SK-N-SH (cell line): ENCODE data around the gene REC114. TPM values are rescaled to one million over a fixed set of nuclear protein-coding genes. Genes with fewer than 3 reads are reported as not detected.

Source experiments
- CTCF ChIA-PET: fragments of 300-600, 350-600 bp; formaldehyde crosslinking; extraction: SDS; loops from one replicate; lab custom pipeline; 2021; lab: Yijun Ruan, JAX
- POLR2A ChIA-PET: fragments of 350-600 bp; sonication (Branson Sonifier 250); formaldehyde crosslinking; extraction: SDS; loops from one replicate; lab custom pipeline; 2020; ENCODE audit warnings: antibody characterized with exemption, inconsistent platforms; lab: Yijun Ruan, JAX
- DNase-seq: peaks from one replicate; pipeline ENCODE4 v3.0.0; 2012
- H2AFZ ChIP-seq: fragments of 200-600 bp; sonication (generic); 2 replicates; pipeline ENCODE4 v1.8.1; 2016; ENCODE audit warnings: antibody characterized with exemption, mild to moderate bottlenecking, low read depth
- H3F3A ChIP-seq: fragments of 200-600 bp; sonication (generic); replicated peaks from 2 replicates; pipeline ENCODE3; 2016; ENCODE audit warnings: antibody characterized with exemption, mild to moderate bottlenecking; ENCODE audit not compliant: insufficient read depth
- H3K27ac ChIP-seq, 2 experiments: fragments of 200-500 bp in 1 of 2; fragments of 200-600 bp in 1 of 2; sonication (Bioruptor generic) in 1 of 2; sonication (generic), shearing (Covaris generic) in 1 of 2; 2 replicates each; pipeline versions ENCODE4 v1.5.1 to v1.6.1; 2014 to 2016; ENCODE audit warnings: low read depth in 2 of 2, inconsistent platforms in 1 of 2, low read length in 1 of 2, mild to moderate bottlenecking in 1 of 2, mixed read lengths in 1 of 2
- H3K27me3 ChIP-seq: fragments of 200-600 bp; sonication (generic), shearing (Covaris generic); 2 replicates; pipeline ENCODE4 v1.6.1; 2016; ENCODE audit warnings: mixed run types; ENCODE audit not compliant: insufficient read depth
- H3K36me3 ChIP-seq, 2 experiments: fragments of 200-500 bp in 1 of 2; fragments of 200-600 bp in 1 of 2; sonication (Bioruptor generic) in 1 of 2; sonication (generic) in 1 of 2; replicated peaks in 1 of 2; 2 replicates each; pipeline versions ENCODE3 to v1.5.1; 2014 to 2016; ENCODE audit warnings: low read length in 1 of 2, mild to moderate bottlenecking in 1 of 2; ENCODE audit not compliant: insufficient read depth in 2 of 2, control insufficient read depth in 1 of 2
- H3K4me1 ChIP-seq, 2 experiments: fragments of 200-500 bp in 1 of 2; fragments of 200-600 bp in 1 of 2; sonication (Bioruptor generic) in 1 of 2; sonication (generic), shearing (Covaris generic) in 1 of 2; 2 replicates each; pipeline versions ENCODE4 v1.5.1 to v1.6.1; 2014 to 2016; ENCODE audit warnings: low read depth in 1 of 2, low read length in 1 of 2, mixed run types in 1 of 2; ENCODE audit not compliant: insufficient read depth in 2 of 2, control insufficient read depth in 1 of 2
- H3K4me2 ChIP-seq: fragments of 200-600 bp; sonication (generic), shearing (Covaris generic); 2 replicates; pipeline ENCODE4 v1.6.1; 2017; ENCODE audit warnings: mixed run types
- H3K4me3 ChIP-seq, 2 experiments: fragments of 200-500 bp in 1 of 2; fragments of 200-600 bp in 1 of 2; sonication (Bioruptor generic) in 1 of 2; sonication (generic), shearing (Covaris generic) in 1 of 2; 2 replicates each; pipeline versions ENCODE4 v1.5.1 to v1.8.1; 2014 to 2016; ENCODE audit warnings: low read depth in 2 of 2, inconsistent platforms in 1 of 2, low read length in 1 of 2, mild to moderate bottlenecking in 1 of 2, mixed read lengths in 1 of 2, moderate library complexity in 1 of 2
- H3K79me2 ChIP-seq: fragments of 200-600 bp; sonication (generic); 2 replicates; pipeline ENCODE4 v1.8.1; 2017; ENCODE audit warnings: mild to moderate bottlenecking; ENCODE audit not compliant: insufficient read depth
- H3K9ac ChIP-seq: fragments of 200-600 bp; sonication (generic); 2 replicates; pipeline ENCODE4 v1.6.1; 2017; ENCODE audit warnings: mixed run types
- H3K9me2 ChIP-seq: fragments of 200-600 bp; sonication (generic); 2 replicates; pipeline ENCODE4 v1.6.1; 2017; ENCODE audit warnings: mixed run types
- H3K9me3 ChIP-seq: fragments of 200-600 bp; sonication (generic); 2 replicates; pipeline ENCODE4 v1.6.1; 2017; ENCODE audit warnings: mixed run types, mild to moderate bottlenecking, moderate library complexity
- H4K20me1 ChIP-seq: fragments of 200-600 bp; sonication (generic); 2 replicates; pipeline ENCODE4 v1.6.1; 2017; ENCODE audit warnings: mild to moderate bottlenecking, mixed run types; ENCODE audit not compliant: insufficient read depth
- FOXJ3 ChIP-seq: sonication (generic); formaldehyde crosslinking; IDR thresholded peaks from 2 replicates; pipeline ENCODE4 v1.5.1; 2020; ENCODE audit warnings: mild to moderate bottlenecking, missing genetic modification reagents
- GATA2 ChIP-seq: sonication (generic); formaldehyde crosslinking; IDR thresholded peaks from 2 replicates; pipeline ENCODE4 v1.5.0; 2020; ENCODE audit warnings: mild to moderate bottlenecking, missing genetic modification reagents
- MEF2A ChIP-seq: IDR thresholded peaks from 2 replicates; pipeline ENCODE4 v1.4.0; 2012; ENCODE audit warnings: low read depth, borderline replicate concordance
- MXI1 ChIP-seq: IDR thresholded peaks from 2 replicates; pipeline ENCODE4 v1.6.1; 2012; ENCODE audit warnings: mild to moderate bottlenecking, low read depth, low read length, improper control_type of control experiment
- NFIC ChIP-seq: IDR thresholded peaks from 2 replicates; pipeline ENCODE4 v1.4.0; 2012; ENCODE audit warnings: borderline replicate concordance
- NRF1 ChIP-seq: IDR thresholded peaks from 2 replicates; pipeline ENCODE4 v1.6.1; 2012; ENCODE audit warnings: low read depth, mild to moderate bottlenecking, low read length
- POLR2AphosphoS5 ChIP-seq: IDR thresholded peaks from 2 replicates; pipeline ENCODE4 v1.6.1; 2012; ENCODE audit warnings: low read depth, low read length
- RFX5 ChIP-seq: IDR thresholded peaks from 2 replicates; pipeline ENCODE4 v1.6.1; 2012; ENCODE audit warnings: mild to moderate bottlenecking, improper control_type of control experiment, low read length
- TAF1 ChIP-seq: IDR thresholded peaks from 2 replicates; pipeline ENCODE4 v1.6.1; 2012; ENCODE audit warnings: low read depth, mild to moderate bottlenecking, low read length, moderate library complexity, borderline replicate concordance
- TCF12 ChIP-seq: IDR thresholded peaks from 2 replicates; pipeline ENCODE4 v1.4.0; 2012
- TEAD4 ChIP-seq: IDR thresholded peaks from 2 replicates; pipeline ENCODE4 v1.4.0; 2012; ENCODE audit warnings: mild to moderate bottlenecking, borderline replicate concordance; ENCODE audit not compliant: insufficient read depth
- WGBS: methylation state at CpG from one replicate; pipeline ENCODE4 v1.1.6; 2017; ENCODE audit warnings: low lambda C conversion rate; 5-methylcytosine and 5-hydroxymethylcytosine counted together
- polyA plus RNA-seq, 3 experiments: library from polyadenylated mRNA; depleted of rRNA; stranded (reverse); fragments of >200 nt; gene quantifications; 2 replicates each; pipeline ENCODE4 v1.2.3, GENCODE V29; 2012
- TF ChIP-seq, protein P1 (sequence below): fragments of 200-600 bp; sonication (generic); IDR thresholded peaks from 2 replicates; pipeline ENCODE4 v1.6.1; 2017; ENCODE audit warnings: antibody characterized with exemption, mild to moderate bottlenecking, moderate library complexity
- TF ChIP-seq, protein P2 (sequence below): IDR thresholded peaks from 2 replicates; pipeline ENCODE4 v1.4.0; 2012; ENCODE audit warnings: low read depth, borderline replicate concordance
- TF ChIP-seq, protein P3 (sequence below): IDR thresholded peaks from 2 replicates; pipeline ENCODE4 v1.4.0; 2012; ENCODE audit warnings: low read depth
- TF ChIP-seq, protein P4 (sequence below): IDR thresholded peaks from 2 replicates; pipeline ENCODE4 v1.6.1; 2012; ENCODE audit warnings: mild to moderate bottlenecking, low read depth, low read length, moderate library complexity
- TF ChIP-seq, protein P5 (sequence below): fragments of 150-350 bp; IDR thresholded peaks from 2 replicates; pipeline ENCODE4 v1.6.1; 2016; ENCODE audit warnings: mild to moderate bottlenecking, low read depth, low read length

REC114 gene
- polyA plus RNA-seq, 1 of the 3 experiments (the other 2 are of a cell fraction), result not detected

DNA sequence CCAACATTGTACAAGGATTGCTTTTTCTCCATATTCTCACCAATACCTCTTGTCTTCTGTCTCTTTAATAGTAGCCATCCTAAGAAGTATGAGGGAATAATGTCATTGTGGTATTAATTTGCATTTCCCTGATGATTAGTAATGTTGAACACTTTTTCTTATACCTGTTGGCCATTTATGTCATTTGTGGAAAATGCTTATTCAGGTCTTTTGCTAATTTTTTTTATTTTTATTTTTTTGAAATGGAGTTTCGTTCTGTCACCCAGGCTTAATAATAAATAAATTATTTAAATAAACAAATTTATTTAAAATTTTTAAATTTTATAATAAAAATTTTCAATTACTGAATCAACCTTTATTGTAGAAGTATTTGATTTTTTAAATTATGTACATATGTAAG is 37.1 kb downstream of the REC114 start:
- H4K20me1 ChIP-seq, result no peaks in the 10 kb centered on the region
- H3K27me3 ChIP-seq, result no peaks in the 10 kb centered on the region
- ChIA-PET POLR2A (no interaction called here), CTCF (no interaction called here)
- no peaks in the 10 kb centered on the region for H3K79me2 ChIP-seq
- H3F3A ChIP-seq, result no peaks in the 10 kb centered on the region
- H3K4me2 ChIP-seq, result no peak overlapping the region
- H3K27ac ChIP-seq, result no peak overlapping the region
- DNase-seq, result no peak
- H3K9me2 ChIP-seq, result no peaks in the 10 kb centered on the region
- H3K9me3 ChIP-seq, result no peaks in the 10 kb centered on the region
- H3K4me3 ChIP-seq, result no peak overlapping the region
- TF ChIP-seq NFIC (no peak), FOXJ3 (CRISPR knock-in tag) (no peak), RFX5 (no peak), POLR2AphosphoS5 (no peak), NRF1 (no peak), TCF12 (no peak)
- TF ChIP-seq, protein P1, sequence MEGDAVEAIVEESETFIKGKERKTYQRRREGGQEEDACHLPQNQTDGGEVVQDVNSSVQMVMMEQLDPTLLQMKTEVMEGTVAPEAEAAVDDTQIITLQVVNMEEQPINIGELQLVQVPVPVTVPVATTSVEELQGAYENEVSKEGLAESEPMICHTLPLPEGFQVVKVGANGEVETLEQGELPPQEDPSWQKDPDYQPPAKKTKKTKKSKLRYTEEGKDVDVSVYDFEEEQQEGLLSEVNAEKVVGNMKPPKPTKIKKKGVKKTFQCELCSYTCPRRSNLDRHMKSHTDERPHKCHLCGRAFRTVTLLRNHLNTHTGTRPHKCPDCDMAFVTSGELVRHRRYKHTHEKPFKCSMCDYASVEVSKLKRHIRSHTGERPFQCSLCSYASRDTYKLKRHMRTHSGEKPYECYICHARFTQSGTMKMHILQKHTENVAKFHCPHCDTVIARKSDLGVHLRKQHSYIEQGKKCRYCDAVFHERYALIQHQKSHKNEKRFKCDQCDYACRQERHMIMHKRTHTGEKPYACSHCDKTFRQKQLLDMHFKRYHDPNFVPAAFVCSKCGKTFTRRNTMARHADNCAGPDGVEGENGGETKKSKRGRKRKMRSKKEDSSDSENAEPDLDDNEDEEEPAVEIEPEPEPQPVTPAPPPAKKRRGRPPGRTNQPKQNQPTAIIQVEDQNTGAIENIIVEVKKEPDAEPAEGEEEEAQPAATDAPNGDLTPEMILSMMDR, result no peak
- no peak overlapping the region for H3K9ac ChIP-seq
- H2AFZ ChIP-seq, result no peak overlapping the region
- WGBS, result 10% methylated on average over 1 of the region's 1 CpG
- no peaks in the 10 kb centered on the region for H3K36me3 ChIP-seq
- H3K4me1 ChIP-seq, result no peaks in the 10 kb centered on the region; a peak in 1 of 4 replicates

DNA sequence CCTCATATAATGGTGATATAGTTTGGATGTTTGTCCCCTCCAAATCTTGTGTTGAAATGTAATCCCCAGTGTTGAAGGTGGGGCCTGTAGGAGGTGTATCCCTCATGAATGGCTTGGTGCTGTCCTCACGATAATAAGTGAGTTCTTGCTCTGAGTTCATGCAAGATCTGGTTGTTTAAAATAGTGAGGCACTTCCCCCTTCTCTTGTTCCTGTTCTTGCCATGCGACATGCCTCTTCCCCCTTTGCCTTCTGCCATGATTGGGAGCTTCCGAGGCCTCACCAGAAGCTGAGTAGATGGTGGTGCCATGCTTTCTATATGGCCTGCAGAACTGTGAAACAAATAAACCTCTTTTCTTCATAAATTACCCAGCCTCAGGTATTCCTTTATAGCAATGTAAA is 39.2 kb downstream of the REC114 start:
- H3K27me3 ChIP-seq, result no peaks in the 10 kb centered on the region
- no peak overlapping the region for H2AFZ ChIP-seq
- TF ChIP-seq, protein P2, sequence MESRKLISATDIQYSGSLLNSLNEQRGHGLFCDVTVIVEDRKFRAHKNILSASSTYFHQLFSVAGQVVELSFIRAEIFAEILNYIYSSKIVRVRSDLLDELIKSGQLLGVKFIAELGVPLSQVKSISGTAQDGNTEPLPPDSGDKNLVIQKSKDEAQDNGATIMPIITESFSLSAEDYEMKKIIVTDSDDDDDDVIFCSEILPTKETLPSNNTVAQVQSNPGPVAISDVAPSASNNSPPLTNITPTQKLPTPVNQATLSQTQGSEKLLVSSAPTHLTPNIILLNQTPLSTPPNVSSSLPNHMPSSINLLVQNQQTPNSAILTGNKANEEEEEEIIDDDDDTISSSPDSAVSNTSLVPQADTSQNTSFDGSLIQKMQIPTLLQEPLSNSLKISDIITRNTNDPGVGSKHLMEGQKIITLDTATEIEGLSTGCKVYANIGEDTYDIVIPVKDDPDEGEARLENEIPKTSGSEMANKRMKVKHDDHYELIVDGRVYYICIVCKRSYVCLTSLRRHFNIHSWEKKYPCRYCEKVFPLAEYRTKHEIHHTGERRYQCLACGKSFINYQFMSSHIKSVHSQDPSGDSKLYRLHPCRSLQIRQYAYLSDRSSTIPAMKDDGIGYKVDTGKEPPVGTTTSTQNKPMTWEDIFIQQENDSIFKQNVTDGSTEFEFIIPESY, result no peak
- TF ChIP-seq GATA2 (CRISPR knock-in tag) (no peak), NRF1 (no peak), TCF12 (no peak), MXI1 (no peak), MEF2A (no peak), TAF1 (no peak), TEAD4 (no peak), FOXJ3 (CRISPR knock-in tag) (no peak)
- TF ChIP-seq, protein P3, sequence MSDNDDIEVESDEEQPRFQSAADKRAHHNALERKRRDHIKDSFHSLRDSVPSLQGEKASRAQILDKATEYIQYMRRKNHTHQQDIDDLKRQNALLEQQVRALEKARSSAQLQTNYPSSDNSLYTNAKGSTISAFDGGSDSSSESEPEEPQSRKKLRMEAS, result no peak
- TF ChIP-seq, protein P4, sequence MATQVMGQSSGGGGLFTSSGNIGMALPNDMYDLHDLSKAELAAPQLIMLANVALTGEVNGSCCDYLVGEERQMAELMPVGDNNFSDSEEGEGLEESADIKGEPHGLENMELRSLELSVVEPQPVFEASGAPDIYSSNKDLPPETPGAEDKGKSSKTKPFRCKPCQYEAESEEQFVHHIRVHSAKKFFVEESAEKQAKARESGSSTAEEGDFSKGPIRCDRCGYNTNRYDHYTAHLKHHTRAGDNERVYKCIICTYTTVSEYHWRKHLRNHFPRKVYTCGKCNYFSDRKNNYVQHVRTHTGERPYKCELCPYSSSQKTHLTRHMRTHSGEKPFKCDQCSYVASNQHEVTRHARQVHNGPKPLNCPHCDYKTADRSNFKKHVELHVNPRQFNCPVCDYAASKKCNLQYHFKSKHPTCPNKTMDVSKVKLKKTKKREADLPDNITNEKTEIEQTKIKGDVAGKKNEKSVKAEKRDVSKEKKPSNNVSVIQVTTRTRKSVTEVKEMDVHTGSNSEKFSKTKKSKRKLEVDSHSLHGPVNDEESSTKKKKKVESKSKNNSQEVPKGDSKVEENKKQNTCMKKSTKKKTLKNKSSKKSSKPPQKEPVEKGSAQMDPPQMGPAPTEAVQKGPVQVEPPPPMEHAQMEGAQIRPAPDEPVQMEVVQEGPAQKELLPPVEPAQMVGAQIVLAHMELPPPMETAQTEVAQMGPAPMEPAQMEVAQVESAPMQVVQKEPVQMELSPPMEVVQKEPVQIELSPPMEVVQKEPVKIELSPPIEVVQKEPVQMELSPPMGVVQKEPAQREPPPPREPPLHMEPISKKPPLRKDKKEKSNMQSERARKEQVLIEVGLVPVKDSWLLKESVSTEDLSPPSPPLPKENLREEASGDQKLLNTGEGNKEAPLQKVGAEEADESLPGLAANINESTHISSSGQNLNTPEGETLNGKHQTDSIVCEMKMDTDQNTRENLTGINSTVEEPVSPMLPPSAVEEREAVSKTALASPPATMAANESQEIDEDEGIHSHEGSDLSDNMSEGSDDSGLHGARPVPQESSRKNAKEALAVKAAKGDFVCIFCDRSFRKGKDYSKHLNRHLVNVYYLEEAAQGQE, result no peak
- TF ChIP-seq, protein P5, sequence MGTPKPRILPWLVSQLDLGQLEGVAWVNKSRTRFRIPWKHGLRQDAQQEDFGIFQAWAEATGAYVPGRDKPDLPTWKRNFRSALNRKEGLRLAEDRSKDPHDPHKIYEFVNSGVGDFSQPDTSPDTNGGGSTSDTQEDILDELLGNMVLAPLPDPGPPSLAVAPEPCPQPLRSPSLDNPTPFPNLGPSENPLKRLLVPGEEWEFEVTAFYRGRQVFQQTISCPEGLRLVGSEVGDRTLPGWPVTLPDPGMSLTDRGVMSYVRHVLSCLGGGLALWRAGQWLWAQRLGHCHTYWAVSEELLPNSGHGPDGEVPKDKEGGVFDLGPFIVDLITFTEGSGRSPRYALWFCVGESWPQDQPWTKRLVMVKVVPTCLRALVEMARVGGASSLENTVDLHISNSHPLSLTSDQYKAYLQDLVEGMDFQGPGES, result no peak
- no peak overlapping the region for H3K9ac ChIP-seq
- H3K9me3 ChIP-seq, result no peaks in the 10 kb centered on the region
- no peaks in the 10 kb centered on the region; a peak in 1 of 4 replicates for H3K4me1 ChIP-seq
- H3K79me2 ChIP-seq, result no peaks in the 10 kb centered on the region
- no peaks in the 10 kb centered on the region for H3F3A ChIP-seq
- H3K4me2 ChIP-seq, result no peak overlapping the region
- POLR2A ChIA-PET, result no interaction called here
- CTCF ChIA-PET, result no interaction called here
- no peak overlapping the region for H3K4me3 ChIP-seq
- no peak overlapping the region for H3K27ac ChIP-seq
- no peaks in the 10 kb centered on the region for H3K9me2 ChIP-seq
- no peaks in the 10 kb centered on the region for H3K36me3 ChIP-seq
- H4K20me1 ChIP-seq, result no peaks in the 10 kb centered on the region
- no peak for DNase-seq
- WGBS, result 60% methylated on average over 3 of the region's 3 CpGs
